ENCODE measurements around the gene CCT8L2.
"Not testable (repeated sequence)": the region's sequence is repeated elsewhere in the genome, so short reads cannot be mapped to it uniquely, and the experiment has no call there.

CCT8L2 gene

DNA sequence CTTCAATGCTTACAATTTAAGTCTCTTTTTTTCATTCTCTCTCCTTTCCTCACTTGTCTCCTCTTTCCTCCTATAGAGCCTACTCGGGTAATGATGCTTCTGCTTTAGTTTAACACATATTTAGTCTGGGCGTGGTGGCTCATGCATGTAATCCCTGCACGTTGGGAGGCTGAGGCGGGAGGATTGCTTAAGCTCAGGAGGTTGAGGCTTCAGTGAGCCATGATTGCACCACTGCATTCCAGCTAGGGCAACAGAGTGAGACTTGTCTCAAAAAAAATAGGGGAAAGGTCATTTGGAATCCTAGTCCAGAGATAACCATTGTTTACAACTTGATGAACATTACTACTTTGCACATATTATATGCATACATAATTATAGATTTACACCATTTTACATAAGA is 1.4 kb upstream of the CCT8L2 start:
- DNase-seq = no peak

DNA sequence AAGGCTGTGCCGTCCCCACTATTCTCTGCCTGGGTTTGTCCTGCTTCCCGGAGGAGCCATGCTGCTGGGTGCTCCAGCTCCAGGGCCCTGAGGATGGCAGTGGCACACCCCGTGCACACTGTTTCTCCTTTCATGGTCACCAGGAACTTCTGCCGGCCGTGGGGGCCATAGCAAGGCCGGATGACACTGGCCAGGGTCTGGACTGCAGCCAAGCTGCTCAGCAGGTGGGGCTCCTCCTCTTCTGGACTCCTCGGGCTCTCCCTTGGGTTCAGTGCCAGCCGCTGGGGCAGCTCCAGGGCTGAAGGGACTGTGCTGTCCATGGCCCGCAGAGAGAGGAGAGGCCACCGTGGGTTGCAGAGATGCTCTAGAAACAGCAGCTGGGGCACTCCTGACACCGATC is 379 bp downstream of the CCT8L2 start:
- not testable (repeated sequence) for DNase-seq

DNA sequence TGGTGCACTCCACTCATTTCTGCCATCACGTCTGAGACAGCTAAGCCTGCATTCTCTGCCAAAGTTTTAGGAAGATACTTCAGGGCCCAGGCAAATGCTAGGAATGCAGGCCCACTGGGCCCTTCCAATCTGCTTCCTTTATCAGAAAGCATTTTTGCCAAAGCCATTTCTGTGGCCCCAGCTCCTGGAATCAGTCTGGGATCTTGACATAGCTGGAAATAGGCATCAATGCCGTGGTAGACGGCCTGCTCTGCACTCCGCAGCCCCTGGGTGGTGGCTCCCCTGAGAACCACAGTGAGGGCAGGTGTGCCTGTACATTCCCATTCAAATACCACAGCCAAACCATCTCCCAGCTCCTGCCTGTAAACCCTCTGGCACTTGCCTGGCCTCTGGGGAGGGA is 1.5 kb downstream of the CCT8L2 start:
- not testable (repeated sequence) for DNase-seq

DNA sequence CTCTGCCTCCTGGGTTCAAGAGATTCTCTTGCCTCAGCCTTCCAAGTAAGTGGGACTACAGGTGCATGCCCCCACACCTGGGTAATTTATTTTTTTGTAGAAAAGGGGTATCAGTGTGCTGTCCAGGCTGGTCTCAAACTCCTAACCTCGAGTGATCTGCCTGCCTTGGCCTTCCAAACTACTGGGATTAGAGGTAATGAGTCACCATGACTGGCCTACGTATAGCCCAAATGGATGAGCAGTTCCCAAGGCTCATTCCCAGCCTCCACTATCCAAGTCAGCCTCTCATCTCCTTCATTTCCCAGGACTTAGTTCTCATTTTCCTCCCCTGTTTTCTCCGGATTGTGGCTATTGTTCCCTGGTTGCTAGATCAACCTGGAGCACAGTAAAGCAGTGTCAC is 5.6 kb downstream of the CCT8L2 start:
- DNase-seq = no peak

DNA sequence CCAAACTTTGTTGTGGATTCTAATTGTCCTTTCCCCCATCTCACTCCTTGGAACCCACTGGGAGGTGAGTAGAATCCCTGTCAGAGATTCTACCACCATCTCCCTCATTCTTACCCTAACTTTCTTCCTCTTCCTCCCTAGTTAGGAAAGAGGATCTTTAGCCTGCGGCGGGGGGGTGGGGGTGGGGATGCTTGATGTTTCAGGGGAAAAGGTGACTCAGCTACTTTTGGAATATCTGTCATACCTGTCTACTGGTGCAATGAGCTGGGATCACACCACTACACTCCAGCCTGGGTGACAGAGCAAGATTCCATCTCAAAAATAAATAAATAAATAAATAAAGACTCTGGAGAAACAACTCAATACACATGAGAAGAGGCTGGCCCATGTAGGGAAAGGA is 6.4 kb downstream of the CCT8L2 start:
- DNase-seq = no peak

DNA sequence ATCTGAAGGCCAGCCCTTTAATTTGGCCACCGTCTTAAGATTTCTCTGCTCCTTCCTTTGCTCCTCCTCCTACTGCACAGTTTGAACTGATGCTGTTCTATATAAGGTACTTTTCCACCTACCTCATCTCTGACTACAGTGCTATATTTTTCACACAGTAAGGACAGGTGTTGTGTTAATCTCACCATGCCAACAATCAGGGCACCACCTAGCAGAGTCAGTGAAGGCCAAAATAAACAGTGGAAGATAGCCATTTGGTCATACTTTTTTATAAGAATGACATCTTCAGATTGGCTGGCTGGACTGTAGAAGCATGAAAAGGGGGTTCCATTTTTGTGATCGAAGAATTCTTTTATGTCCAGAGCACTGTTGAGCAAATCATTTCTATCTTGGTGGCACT is 11.7 kb downstream of the CCT8L2 start:
- not testable (repeated sequence) for DNase-seq

DNA sequence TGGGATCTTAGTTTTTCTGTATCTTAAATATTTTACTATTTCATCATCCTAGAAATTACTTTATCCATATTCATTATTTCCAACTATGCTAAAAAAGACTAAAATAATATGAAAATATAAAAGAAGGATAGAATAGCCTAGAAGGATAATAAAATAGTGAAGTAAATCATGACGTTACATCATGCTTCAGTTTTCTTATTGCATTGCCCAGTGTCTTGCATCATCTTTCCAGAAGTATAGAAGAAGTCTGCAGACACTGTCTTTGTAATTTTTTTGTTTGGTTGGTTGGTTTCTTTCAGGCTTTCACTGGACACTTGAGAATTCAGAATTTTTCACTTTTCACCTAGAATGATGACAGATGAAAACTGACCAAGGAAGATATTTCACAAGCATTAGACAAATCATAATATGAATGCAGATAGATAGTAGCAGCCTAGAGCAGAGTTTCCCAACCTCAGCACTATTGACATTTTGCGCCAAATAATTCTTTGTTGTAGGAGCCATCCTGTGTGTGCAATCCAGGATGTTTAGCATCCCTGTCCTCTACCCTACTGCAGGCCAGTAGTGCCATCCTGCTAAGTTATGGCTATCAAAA is 23.3 kb downstream of the CCT8L2 start:
- DNase-seq = not testable (repeated sequence)

DNA sequence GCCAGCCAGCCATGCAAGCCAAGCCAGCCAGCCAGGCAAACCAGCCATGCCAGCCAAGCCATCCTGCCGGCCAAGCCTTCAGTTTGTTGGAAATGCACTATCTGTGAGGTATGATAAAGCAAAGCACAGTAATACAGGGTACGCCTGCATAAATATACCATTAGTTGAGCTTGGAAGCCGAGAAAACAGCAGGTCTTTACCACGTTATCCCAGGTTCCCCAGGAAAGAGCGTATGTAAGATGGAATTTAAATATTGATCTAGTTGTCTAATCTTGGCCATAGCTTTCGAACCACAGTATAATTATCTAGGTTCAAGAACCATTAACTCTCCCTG is 24.2 kb downstream of the CCT8L2 start:
- DNase-seq = no peak

DNA sequence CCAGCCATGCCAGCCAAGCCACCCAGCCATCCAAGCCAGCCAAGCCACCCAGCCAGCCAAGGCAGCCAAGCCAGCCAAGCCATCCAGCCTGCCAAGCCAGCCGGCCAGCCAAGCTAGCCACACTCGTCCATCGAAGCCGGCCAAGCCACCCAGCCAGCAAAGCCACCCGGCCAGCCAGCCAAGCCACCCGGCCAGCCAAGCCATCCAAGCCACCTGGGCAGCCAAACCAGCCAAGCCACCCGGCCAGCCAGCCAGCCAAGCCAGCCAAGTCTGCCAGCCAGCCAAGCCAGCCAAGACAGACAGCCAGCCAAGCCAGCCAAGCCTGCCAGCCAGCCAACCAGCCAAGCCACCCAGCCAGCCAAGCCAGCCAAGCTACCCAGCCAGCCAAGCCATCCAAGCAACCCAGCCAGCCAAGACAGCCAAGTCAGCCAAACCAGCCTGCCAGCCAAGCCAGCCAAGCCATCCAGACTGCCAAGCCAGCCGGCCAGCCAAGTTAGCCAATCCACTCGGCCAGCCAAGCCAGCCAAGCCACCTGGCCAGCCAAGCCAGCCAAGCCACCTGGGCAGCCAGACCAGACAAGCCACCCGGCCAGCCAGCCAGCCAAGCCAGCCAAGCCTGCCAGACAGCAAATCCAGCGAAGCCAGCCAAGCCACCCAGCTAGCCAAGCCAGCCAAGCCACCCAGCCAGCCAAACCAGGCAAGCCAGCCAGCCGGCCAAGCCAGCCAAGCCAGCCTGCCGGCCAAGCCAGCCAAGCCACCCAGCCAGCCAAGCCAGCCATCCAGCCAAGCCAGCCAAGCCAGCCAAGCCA is 24.8 kb downstream of the CCT8L2 start:
- not testable (repeated sequence) for DNase-seq

DNA sequence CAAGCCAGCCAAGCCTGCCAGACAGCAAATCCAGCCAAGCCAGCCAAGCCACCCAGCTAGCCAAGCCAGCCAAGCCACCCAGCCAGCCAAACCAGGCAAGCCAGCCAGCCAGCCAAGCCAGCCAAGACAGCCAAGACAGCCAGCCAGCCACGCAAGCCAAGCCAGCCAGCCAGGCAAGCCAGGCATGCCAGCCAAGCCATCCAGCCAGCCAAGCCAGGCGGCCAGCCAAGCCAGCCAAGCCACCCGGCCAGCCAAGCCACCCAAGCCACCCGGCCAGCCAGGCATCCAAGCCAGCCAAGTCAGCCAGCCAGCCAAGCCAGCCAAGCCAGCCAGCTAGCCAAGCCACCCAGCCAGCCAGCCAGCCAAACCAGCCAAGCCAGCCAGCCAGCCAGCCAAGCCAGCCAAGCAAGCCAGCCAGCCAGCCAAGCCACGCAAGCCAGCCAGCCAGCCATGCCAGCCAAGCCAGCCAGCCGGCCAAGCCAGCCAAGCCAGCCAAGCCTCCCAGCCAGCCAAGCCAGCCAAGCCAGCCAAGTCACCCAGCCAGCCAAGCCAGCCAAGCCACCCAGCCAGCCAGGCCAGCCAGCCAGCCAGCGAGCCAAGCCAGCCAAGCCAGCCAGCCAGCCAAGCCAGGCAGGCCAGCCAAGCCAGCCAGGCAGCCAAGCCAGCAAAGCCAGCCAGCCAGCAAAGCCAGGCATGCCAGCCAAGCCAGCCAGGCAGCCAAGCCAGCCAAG is 26.0 kb downstream of the CCT8L2 start:
- DNase-seq = peak; percentile 11

DNA sequence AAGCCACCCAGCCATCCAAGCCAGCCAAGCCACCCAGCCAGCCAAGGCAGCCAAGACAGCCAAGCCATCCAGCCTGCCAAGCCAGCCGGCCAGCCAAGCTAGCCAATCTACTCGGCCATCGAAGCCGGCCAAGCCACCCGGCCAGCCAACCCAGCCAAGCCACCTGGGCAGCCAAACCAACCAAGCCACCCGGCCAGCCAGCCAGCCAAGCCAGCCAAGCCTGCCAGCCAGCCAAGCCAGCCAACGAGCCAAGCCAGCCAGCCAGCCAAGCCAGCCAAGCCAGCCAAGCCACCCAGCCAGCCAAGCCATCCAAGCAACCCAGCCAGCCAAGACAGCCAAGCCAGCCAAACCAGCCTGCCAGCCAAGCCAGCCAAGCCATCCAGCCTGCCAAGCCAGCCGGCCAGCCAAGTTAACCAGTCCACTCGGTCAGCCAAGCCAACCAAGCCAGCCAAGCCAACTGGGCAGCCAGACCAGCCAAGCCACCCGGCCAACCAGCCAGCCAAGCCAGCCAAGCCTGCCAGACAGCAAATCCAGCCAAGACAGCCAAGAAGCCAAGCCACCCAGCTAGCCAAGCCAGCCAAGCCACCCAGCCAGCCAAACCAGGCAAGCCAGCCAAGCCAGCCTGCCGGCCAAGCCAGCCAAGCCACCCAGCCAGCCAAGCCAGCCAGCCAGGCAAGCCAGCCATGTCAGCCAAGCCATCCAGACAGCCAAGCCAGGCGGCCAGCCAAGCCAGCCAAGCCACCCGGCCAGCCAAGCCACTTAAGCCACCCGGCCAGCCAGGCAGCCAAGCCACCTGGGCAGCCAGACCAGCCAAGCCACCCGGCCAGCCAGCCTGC is 26.8 kb downstream of the CCT8L2 start:
- DNase-seq = not testable (repeated sequence)

DNA sequence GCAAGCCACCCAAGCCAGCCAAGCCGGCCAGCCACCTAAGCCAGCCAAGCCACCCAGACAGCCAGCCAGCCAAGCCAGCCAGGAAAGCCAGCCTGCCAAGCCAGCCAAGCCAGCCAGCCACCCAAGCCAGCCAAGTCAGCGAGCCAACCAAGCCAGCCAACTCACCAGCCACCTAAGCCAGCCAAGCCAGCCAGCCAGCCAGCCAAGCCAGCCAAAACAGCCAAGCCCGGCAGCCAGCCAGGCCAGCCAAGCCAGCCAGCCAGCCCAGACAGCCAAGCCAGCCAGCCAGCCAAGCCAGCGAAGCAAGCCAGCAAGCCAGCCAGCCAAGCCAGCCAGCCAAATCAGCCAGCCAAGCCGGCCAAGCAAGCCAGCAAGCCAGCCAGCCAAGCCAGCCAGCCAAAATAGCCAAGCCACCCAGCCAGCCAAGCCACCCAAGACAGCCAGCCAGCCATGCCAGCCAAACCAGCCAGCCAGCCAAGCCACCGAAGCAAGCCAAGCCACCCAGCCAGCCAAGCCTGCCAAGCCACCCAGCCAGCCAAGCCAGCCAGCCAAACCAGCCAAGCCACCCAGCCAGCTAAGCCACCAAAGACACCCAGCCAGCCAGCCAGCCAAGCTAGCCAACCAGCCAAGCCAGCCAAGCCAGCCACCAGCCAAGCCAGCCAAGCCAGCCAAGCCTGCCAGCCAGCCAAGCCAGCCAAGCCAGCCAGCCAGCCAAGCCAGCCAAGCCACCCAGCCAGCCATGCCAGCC is 27.6 kb downstream of the CCT8L2 start:
- peak; percentile 13 for DNase-seq

DNA sequence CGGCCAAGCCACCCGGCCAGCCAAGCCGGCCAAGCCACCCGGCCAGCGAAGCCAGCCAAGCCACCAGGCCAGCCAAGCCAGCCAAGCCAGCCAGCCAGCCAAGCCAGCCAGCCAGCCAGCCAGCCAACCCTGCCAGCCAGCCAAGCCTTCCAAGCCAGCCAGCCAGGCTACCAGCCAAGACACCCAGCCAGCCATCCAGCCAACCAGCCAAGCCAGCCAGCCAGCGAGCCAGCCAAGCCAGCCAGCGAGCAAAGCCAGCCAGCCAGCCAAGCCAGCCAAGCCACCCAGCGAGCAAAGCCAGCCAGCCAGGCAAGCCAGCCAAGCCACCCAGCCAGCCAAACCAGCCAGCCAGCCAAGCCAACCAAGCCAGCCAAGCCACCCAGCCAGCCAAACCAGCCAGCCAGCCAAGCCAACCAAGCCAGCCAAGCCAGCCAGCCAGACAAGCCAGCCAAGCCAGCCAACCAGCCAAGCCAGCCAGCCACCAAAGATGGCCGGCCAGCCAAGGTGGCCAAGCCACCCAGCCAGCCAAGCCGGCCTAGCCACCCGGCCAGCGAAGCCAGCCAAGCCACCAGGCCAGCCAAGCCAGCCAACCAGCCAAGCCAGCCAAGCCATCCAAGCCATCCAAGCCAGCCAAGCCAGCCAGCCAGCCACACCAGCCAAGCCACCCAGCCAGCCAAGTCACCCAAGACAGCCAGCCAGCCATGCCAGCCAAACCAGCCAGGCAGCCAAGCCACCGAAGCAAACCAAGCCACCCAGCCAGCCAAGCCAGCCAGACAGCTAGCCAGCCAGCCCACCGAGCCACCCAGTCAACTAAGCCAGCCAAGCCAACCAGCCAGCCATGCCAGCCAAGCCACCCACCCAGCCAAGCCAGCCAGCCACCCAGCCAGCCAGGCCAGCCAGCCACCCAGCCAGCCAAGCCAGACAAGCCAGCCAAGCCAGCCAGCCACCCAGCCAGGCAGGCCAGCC is 28.8 kb downstream of the CCT8L2 start:
- peak; percentile 17 for DNase-seq

DNA sequence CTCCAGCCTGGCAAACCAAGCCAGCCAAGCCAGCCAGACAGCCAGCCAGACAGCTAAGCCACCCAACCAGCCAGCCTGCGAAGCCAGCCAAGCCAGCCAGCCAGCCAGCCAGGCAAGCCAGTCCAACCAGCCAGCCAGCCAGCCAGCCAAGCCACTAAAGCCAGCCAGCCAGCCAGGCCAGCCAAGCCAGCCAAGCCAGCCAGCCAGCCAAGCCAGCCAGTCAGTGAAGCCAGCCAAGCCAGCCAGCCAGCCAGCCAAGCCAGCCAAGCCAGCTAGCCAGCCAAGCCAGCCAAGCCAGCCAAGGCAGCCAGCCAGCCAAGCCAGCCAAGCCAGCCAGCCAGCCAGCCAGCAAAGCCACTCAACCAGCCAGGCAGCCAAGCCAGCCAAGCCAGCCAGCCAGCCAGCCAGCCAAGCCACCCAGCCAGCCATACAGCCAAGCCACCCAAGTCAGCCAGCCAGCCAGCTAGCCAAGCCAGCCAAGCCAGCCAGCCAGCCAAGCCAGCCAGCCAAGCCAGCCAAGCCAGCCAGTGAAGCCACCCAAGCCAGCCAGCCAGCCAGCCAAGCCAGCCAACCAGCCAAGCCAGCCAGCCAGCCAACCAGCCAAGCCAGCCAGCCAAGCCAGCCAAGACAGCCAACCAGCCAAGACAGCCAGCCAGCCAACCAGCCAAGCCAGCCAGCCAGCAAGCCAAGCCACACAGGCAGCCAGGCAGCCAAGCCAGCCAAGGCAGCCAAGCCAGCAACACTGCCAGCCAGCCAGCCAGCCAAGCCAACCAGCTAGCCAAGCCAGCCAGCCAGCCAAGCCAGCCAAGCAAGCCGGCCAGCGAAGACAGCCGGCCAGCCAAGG is 29.7 kb downstream of the CCT8L2 start:
- DNase-seq = peak; percentile 14

DNA sequence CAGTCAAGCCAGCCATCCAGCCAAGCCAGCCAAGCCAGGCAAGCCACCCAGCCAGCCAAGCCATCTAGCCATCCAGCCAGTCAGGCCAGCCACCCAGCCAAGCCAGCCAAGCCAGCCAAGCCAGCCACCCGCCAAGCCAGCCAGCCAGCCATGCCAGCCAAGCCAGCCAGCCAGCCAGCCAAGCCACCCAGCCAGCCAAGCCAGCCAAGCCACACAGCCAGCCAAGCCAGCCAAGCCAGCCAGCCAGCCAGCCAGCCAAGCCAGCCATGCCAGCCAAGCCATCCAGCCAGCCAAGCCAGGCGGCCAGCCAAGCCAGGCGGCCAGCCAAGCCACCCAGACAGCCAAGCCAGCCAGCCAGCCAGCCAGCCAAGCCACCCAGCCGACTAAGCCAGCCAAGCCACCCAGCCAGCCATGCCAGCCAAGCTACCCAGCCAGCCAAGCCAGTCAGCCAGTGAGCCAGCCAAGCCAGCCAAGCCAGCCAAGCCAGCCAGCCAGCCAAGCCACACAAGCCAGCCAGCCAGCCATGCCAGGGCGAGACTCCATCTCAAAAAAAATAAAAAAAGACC is 31.4 kb downstream of the CCT8L2 start:
- DNase-seq = not testable (repeated sequence)

DNA sequence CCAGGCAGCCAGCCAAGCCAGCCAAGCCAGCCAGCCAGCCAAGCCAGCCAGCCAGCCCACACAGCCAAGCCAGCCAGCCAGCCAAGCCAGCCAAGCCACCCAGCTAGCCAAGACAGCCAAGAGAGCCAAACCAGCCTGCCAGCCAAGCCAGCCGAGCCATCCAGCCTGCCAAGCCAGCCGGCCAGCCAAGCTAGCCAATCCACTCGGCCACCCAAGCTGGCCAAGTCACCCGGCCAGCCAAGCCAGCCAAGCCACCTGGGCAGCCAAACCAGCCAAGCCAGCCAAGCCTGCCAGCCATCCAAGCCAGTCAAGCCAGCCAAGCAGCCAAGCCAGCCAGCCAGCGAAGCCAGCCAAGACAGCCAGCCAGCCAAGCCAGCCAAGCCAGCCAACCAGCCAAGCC is 32.0 kb downstream of the CCT8L2 start:
- not testable (repeated sequence) for DNase-seq

DNA sequence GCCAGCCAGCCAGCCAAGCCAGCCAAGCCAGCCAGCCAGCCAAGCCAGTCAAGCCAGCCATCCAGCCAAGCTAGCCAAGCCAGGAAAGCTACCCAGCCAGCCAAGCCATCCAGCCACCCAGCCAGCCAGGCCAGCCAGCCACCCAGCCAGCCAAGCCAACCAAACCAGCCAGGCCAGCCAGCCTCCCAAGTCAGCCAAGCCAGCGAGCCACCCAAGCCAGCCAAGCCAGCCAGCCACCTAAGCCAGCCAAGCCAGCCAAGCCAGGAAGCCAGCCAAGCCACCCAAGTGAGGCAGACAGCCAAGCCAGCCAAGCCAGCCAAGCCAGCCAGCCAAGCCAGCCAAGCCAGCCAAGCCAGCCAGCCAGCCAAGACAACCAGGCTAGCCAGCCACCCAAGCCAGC is 32.6 kb downstream of the CCT8L2 start:
- not testable (repeated sequence) for DNase-seq

DNA sequence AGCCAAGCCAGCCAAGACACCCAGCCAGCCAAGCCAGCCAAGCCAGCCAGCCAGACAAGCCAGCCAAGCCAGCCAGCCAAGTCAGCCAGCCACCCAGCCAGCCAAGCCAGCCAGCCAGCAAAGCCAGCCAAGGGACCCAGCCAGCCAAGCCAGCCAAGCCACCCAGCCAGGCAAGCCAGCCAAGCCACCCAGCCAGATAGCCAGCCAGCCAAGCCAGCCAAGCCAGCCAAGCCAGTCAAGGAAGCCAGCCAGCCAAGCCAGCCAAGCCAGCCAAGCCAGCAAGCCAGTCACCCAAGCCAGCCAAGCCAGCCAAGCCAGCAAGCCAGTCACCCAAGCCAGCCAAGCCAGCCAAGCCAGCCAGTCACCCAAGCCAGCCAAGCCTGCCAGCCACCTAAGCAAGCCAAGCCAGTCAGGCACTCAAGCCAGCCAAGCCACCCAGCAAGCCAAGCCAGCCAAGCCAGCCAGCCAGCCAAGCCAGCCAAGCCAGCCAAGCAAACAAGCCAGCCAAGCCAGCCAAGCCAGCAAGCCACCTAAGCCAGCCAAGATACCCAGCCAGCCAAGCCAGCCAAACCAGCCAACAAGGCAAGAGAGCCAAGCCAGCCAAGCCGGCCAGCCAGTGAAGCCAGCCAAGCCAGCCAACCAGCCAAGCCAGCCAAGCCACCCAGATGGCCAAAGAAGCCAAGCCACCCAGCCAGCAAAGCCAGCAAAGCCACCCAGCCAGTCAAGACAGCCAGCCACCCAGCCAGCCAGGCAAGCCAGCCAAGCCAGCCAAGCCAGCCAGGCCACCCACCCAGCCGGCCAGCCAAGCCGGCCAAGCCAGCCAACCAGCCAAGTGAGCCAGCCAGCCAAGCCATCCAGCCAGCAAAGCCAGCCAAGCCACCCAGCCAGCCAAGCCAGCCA is 33.3 kb downstream of the CCT8L2 start:
- DNase-seq = peak; percentile 11
